PFSK-1 (cell line): ENCODE measurements around the gene FKBP10.

Experiments used
- FOXP2 ChIP-seq: optimal IDR thresholded peaks from 2 replicates; pipeline ENCODE3; 2011; ENCODE audit warnings: borderline replicate concordance, control low read depth, inconsistent platforms; ENCODE audit not compliant: insufficient read depth; ENCODE audit errors: extremely low read length, extremely low read depth
- POLR2AphosphoS5 ChIP-seq: IDR thresholded peaks from 2 replicates; pipeline ENCODE4 v1.6.1; 2012; ENCODE audit warnings: low read depth, mild to moderate bottlenecking, control low read depth, low read length, moderate library complexity
- REST ChIP-seq, 2 experiments: IDR thresholded peaks; 2 replicates each; pipeline versions ENCODE4 v1.6.1 to v1.8.0; 2011 to 2012; ENCODE audit warnings: low read depth in 2 of 2, low read length in 2 of 2, control low read depth in 1 of 2, inconsistent platforms in 1 of 2, mild to moderate bottlenecking in 1 of 2, moderate library complexity in 1 of 2; ENCODE audit not compliant: insufficient read depth in 1 of 2
- SIN3A ChIP-seq: IDR thresholded peaks from 2 replicates; pipeline ENCODE4 v1.6.1; 2012; ENCODE audit warnings: mild to moderate bottlenecking, low read length, moderate library complexity, borderline replicate concordance; ENCODE audit not compliant: insufficient read depth
- TAF1 ChIP-seq: IDR thresholded peaks from 2 replicates; pipeline ENCODE4 v1.6.1; 2012; ENCODE audit warnings: low read length, control low read depth, borderline replicate concordance; ENCODE audit not compliant: insufficient read depth

- TF ChIP-seq FOXP2 (no peak), POLR2AphosphoS5 (no peak), SIN3A (no peak), REST (IDR thresholded peaks at IDR 0.05; ENCODE audit: insufficient read depth in 1 of 2, low read depth in 2 of 2, low read length in 2 of 2) (no peak), TAF1 (no peak)
Measured at GRCh38 chr17:41766135-41766534, 46.7 kb upstream of the FKBP10 start.
